Measurements from ENCODE around the gene GNPTG.

GNPTG gene

GRCh38 chr16:1351582-1352362, at the start of gene GNPTG, which contains the start of gene TSR3:
TSS of gene GNPTG (plus strand) at chr16:1351931. CDS start at chr16:1351966, 35 bp downstream.
TSS of gene TSR3 (minus strand) at chr16:1351878. CDS start at chr16:1351804, 74 bp downstream.
- peak; percentile 7 for DNase-seq

GRCh38 chr16:1305823-1306222, 45.9 kb upstream of the GNPTG start:
- no peak for DNase-seq

DNA sequence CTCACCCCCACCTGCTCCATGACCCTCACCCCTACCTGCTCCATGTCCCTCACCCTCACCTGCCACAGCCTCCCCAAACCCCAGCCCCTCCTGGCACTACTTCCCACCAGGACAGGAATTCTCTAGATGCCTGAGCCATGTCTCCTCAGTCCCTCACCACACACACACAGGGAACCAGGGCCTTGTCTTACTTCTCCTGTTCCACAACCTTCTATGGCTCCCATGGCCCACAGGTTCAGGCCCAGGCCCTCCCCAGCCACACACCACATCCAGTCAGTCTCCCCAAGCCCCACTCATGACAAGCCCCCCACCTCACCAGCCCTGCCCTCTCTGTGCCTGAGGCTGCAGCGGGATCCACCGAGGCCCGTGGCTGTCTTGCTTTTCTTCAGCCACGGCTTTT, 45.4 kb upstream of the GNPTG start:
- no peak for DNase-seq

- DNase-seq, result peak; percentile 24
Measured at GRCh38 chr16:1308036-1308976, 43.4 kb upstream of the GNPTG start.

DNA sequence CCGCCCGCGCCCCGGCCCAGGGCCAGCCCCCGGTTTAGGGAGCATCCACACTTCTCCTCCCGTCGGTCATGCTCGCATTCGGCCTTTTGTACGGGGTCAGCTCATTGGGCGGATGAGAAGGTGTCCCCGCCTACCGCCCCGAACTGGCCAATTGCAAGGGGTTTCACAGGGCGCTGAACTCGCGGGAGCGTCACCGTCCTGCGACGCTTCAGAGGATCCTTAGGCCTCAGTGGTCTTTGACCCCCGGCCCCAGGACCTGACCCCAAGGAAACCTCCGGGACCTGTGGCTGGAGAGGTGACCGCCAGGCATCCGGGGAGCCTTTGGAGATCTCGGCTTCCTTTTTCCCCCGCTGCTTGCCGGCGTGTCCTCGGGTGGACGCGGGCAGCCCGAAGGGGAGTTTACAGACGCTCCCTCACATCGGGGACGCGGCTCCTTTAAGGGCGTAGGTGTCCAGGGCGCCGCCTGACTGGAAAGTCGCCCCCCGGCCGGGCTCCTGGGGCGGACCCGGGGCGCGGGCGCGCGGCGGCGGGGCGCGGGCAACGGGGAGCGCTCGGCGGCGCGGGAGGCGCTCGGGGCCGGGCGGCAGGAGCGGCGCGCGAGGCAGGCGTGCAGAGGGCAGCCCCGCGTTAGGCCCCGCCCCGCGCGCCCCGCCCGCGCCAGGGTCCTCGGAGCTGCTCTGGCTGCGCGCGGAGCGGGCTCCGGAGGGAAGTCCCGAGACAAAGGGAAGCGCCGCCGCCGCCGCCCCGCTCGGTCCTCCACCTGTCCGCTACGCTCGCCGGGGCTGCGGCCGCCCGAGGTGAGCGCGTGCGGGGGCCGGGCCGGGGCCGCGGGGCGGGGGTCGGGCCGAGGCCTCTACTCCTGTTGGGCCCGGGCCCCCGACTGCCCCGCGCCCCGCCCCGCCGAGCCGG, 42.5 kb upstream of the GNPTG start, which contains the start of gene UBE2I:
TSS of gene UBE2I (plus strand) at position 660 of the 909 bp plus-strand sequence. CDS start 4,395 bp downstream, outside the sequence.
- DNase-seq, result peak; percentile 85

- DNase-seq, result no peak
Measured at GRCh38 chr16:1309888-1310831, 41.6 kb upstream of the GNPTG start.

- no peak for DNase-seq
Measured at GRCh38 chr16:1310832-1311200, 40.9 kb upstream of the GNPTG start.

- DNase-seq, result no peak
Measured at GRCh38 chr16:1311212-1311737, 40.5 kb upstream of the GNPTG start.

DNA sequence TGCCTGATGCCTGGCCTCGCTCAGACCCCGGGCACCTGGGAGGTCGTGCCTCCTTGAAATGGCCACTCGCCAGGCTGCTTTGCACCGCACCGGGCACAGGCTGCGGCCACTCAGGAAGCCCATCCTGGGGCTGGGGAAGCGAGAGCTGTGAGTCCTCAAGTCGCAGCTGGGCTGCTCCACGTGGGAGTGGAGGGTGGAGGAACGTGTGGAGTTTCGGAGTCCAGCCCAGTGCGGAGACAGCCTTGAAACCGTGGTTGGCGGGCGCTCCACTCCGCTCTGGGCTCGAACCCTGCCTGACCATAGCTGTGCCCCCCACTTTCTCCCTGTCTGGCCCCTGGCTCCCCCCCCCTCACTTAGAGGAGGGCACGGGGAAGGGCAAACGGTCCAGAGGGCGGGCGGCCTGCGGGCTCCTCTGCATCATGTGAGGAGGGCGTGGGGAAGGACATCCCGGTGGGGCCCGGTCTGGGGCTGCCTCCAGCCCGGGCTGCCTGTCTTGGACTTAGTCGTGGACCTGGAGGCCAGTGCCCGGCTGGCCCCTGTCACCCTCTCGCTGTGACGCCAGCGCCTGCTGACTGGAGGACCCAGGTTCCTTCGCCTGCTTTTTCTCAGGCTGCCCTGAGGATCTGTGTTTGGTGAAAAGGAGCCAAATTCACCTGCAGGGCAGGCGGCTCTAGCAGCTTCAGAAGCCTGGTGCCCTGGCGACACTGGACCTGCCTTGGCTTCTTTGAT, 39.8 kb upstream of the GNPTG start:
- no peak for DNase-seq

DNA sequence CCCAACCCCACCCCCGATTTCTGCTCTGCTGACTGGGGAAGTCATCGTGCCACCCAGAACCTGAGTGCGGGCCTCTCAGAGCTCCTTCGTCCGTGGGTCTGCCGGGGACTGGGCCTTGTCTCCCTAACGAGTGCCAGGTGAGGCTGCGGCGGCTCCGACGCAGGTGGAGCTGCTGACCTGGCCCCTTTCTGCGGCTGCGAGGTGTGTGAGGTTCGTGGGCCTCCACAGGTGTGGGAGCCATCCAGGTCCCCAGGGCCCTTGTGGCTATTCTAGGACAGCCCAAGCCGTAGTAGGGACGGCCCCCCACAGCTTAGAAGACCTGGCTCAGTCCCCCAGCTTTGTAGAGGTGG, 39.3 kb upstream of the GNPTG start:
- no peak for DNase-seq

- DNase-seq, result no peak
Measured at GRCh38 chr16:1312903-1313302, 38.8 kb upstream of the GNPTG start.

- DNase-seq, result no peak
Measured at GRCh38 chr16:1313721-1314369, 37.9 kb upstream of the GNPTG start.

DNA sequence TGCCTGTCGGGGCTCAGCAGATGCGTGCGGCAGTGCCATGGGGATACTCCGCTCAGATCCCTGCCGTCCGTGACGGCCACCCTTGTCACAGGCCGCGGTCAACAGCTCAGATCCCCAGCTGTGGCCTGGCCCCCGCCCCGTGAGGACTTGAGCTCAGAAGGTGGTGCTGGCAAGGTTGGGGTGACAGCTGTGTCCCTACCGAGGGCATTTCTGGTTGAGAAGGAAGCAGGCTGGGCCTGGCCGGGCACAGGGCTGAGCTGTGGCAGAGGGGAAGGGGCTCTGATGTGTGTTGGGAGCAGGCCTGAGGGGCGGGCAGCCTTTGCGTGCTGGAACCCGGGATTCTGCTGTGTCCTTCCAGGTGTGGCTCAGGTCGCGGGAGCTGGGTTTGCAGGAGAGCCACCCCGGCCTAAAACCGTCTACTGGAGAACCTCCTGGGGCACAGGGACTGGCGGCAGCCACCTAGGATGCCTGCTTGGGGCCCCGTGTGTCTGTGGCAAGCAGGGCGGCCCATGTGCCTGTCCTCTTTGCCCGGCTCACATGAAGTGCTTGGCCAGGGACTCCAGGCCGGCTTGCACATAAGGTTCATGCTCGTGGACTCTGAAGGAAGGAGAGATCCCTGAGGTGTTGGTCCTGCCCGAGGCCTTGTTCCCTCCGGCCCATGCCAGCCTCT, 37.2 kb upstream of the GNPTG start:
- DNase-seq, result no peak

GRCh38 chr16:1315081-1316032, 36.4 kb upstream of the GNPTG start:
- DNase-seq, result no peak

GRCh38 chr16:1316033-1316405, 35.7 kb upstream of the GNPTG start:
- no peak for DNase-seq

DNA sequence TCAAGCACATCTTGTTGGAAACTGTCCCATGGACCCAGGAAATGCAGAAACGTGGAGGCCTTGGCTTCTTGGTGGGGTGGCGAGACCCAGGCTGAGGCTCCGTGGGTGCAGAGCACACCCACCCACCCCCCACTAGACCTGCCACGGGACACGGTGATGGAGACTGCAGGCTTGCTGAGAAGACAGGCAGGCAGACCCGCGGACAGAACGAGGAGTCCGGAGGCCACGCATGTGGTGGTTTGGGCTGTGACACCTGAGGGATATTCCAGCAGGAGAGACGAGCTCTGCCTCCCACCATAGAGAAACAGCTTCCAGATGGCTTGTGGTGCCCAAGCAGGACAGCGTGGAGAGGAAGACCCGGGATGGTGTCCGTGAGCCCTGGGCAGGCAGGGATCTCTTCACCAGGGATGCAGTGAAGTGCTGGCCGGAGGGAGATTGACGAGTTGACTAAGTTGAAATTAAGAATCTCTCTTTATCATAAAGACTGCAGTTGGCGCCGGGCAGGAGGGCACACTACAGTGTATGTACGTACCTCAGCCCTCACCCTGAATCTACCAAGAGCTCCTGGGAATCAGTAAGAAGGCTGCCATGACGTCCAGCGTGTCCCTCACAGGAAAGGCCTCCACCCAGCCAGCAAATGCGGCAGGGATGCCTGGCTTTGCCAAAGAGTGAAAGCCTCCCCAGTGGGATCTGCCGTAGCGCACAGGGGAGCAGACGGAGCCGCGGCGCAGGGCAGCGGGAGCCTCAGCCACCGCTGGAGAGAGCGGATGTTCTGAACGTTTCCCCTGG, 34.1 kb upstream of the GNPTG start:
- no peak for DNase-seq

GRCh38 chr16:1318268-1318545, 33.5 kb upstream of the GNPTG start:
- DNase-seq, result no peak

DNA sequence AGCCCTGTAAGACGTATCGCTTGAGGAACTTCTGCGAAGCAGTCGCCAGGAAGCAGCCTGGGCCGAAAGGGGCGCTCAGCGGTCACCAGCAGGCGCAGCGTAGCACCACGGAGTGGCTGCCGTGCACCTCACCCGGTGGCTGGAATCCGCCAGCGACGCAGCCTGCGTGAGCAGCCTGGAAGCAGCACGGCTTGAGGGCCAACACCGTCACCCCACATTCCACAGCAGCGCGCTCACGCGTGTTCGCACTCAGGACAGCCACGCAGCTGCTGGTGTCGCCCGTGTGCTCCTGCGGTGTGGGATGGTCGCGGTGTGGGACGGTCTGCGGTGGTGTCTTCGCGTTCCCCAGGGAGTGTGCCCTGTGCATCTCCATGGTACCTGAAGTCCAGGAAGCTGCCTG, 32.7 kb upstream of the GNPTG start:
- DNase-seq, result no peak
